CD4-positive, alpha-beta memory T cell (primary cell): Measurements from ENCODE around the gene ZNF407. TPM values are rescaled to one million over a fixed set of nuclear protein-coding genes. Genes with fewer than 3 reads are reported as not detected.

Experiments used
- CTCF ChIA-PET: fragments of 350-600 bp; sonication (Branson Sonifier 250); formaldehyde crosslinking; loops from one replicate; lab custom pipeline; 2021; ENCODE audit warnings: inconsistent platforms; ENCODE audit not compliant: partially characterized antibody; lab: Charles Lee
- POLR2A ChIA-PET: fragments of 350-600 bp; sonication (Branson Sonifier 250); formaldehyde crosslinking; loops from one replicate; lab custom pipeline; 2021; ENCODE audit not compliant: partially characterized antibody; lab: Charles Lee
- DNase-seq, 5 donors: peaks; one replicate each; pipeline versions ENCODE4 v3.0.0 to v3.0.0-alpha.2; 2020 to 2022; ENCODE audit warnings: mixed read lengths in 1 of 5
- H3K27ac ChIP-seq: one replicate; pipeline ENCODE4 v1.7.0; 2013; ENCODE audit warnings: low read depth, low read length
- H3K27me3 ChIP-seq: 2 replicates; pipeline ENCODE4 v1.7.0; 2013; ENCODE audit warnings: mild to moderate bottlenecking, low read length, moderate library complexity; ENCODE audit not compliant: insufficient read depth
- H3K36me3 ChIP-seq: 2 replicates; pipeline ENCODE4 v1.7.0; 2013; ENCODE audit warnings: mild to moderate bottlenecking, low read length, moderate library complexity; ENCODE audit not compliant: insufficient read depth
- H3K4me1 ChIP-seq: 2 replicates; pipeline ENCODE4 v1.7.0; 2013; ENCODE audit warnings: mild to moderate bottlenecking, low read length, moderate library complexity; ENCODE audit not compliant: insufficient read depth
- H3K4me3 ChIP-seq, 2 donors: one replicate each; pipeline ENCODE4 v1.7.0; 2013; ENCODE audit warnings: low read length in 2 of 2, mild to moderate bottlenecking in 1 of 2
- H3K9me3 ChIP-seq, 2 donors: one replicate each; pipeline ENCODE4 v1.7.0; 2013; ENCODE audit warnings: low read length in 2 of 2, control low read depth in 1 of 2; ENCODE audit not compliant: control insufficient read depth in 1 of 2
- H3K27ac Mint-ChIP-seq, 7 donors: one replicate each; pipeline ENCODE4 v1.8.0; 2020 to 2021; ENCODE audit warnings: mixed read lengths in 7 of 7, mild to moderate bottlenecking in 6 of 7, inconsistent platforms in 3 of 7, moderate library complexity in 3 of 7
- H3K27me3 Mint-ChIP-seq, 2 donors: one replicate each; pipeline ENCODE4 v1.8.0; 2020 to 2021; ENCODE audit warnings: mixed read lengths in 2 of 2
- H3K36me3 Mint-ChIP-seq, 2 donors: one replicate each; pipeline ENCODE4 v1.8.0; 2020 to 2021; ENCODE audit warnings: mixed read lengths in 2 of 2, inconsistent platforms in 1 of 2, mild to moderate bottlenecking in 1 of 2
- H3K4me1 Mint-ChIP-seq, 4 donors: one replicate each; pipeline ENCODE4 v1.8.0; 2020 to 2021; ENCODE audit warnings: mixed read lengths in 4 of 4, mild to moderate bottlenecking in 1 of 4
- H3K4me3 Mint-ChIP-seq, 8 donors: one replicate each; pipeline ENCODE4 v1.8.0; 2020 to 2021; ENCODE audit warnings: mixed read lengths in 8 of 8, mild to moderate bottlenecking in 7 of 8, moderate library complexity in 6 of 8, inconsistent platforms in 3 of 8
- H3K9me3 Mint-ChIP-seq, 8 donors: one replicate each; pipeline ENCODE4 v1.8.0; 2020 to 2021; ENCODE audit warnings: mixed read lengths in 8 of 8, mild to moderate bottlenecking in 5 of 8, inconsistent platforms in 3 of 8, moderate library complexity in 1 of 8
- intact Hi-C: fragments of 100-400 bp; cut with micrococcal nuclease; formaldehyde crosslinking; loops from one replicate; pipeline ENCODE4 v1.15.1; 2023
- polyA plus RNA-seq, 2 donors: library from polyadenylated mRNA; unstranded; fragments of 300-500 nt; fragmentation: Illumina TruSeq; gene quantifications; one replicate each; pipeline ENCODE4 v1.2.3, GENCODE V29; 2021
- total RNA-seq, 2 experiments: library from RNA; stranded (reverse); gene quantifications; one replicate each; pipeline ENCODE4 v1.2.3, GENCODE V29; 2021

ZNF407 gene
- total and polyA plus RNA-seq, 4 experiments from 2014 or later, result 1.8 to 26.9 (median 15.3) TPM

DNA sequence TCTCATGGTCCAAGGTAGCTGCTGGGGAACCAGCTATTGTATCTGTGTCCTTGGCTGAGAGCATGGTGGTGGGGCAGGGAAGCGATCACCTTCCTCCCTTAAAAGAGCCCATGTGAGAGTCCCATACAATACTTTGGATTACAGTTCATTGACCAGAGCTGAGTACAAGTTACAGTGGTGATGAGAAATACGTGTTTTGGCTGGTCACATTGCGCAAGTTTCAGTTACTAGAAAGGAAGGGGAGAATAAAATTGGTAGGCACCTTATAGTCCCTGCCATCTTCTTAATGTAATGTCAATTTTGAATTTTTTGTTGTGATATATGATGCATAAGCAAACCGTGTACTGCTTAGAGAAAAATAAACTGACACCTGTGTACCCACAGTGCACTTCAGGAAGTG lies 67.7 kb downstream of the ZNF407 start:
- no peak for DNase-seq
- Mint-ChIP-seq H3K4me1 (peaks cover 0 to 6% (median 2%) of the 10 kb centered on the region in 4 donors), H3K27ac (no peak overlapping the region), H3K9me3 (peaks cover 0 to 2% (median 0%) of the 10 kb centered on the region in 8 donors), H3K27me3 (no peaks in the 10 kb centered on the region), H3K36me3 (peaks cover 31 to 37% of the 10 kb centered on the region in 2 donors), H3K4me3 (no peak overlapping the region)
- intact Hi-C loops, result no loop called here
- POLR2A ChIA-PET, result no interaction called here
- no peaks in the 10 kb centered on the region for H3K36me3 ChIP-seq
- no peak overlapping the region for H3K4me3 ChIP-seq
- no peak overlapping the region for H3K27ac ChIP-seq
- CTCF ChIA-PET, result interaction anchor here (0.8 kb wide), 1 partner anchor 12 kb away, joined by 4 read pairs; no protein-coding TSS in a partner anchor
- H3K4me1 ChIP-seq, result no peaks in the 10 kb centered on the region
- no peaks in the 10 kb centered on the region for H3K27me3 ChIP-seq
- H3K9me3 ChIP-seq, result no peaks in the 10 kb centered on the region

DNA sequence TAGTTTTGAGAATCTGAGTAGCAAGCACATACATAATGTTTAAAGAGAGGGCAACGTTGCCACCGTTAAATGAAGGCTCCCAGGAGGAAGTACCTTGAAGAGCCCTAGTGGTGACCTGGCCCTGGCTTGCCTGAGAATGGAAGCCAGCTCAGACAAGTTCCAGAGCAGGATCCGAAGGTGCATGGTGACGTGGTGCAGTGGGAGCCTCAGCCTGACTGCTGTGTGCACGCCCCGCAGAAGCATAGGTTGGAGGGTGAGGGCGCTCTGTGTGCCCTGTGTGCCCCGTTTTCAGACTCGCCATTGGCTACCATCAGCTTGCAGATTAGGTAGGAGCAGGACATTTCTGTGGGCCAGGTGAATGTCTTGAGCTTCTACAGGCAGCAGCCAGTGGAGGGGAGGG lies 68.2 kb downstream of the ZNF407 start:
- H3K4me3 Mint-ChIP-seq, result no peak overlapping the region
- peaks cover 0 to 6% (median 2%) of the 10 kb centered on the region in 4 donors for H3K4me1 Mint-ChIP-seq
- H3K27me3 Mint-ChIP-seq, result no peaks in the 10 kb centered on the region
- Histone ChIP-seq H3K27me3 (no peaks in the 10 kb centered on the region), H3K36me3 (no peaks in the 10 kb centered on the region), H3K27ac (no peak overlapping the region), H3K9me3 (no peaks in the 10 kb centered on the region), H3K4me1 (no peaks in the 10 kb centered on the region), H3K4me3 (no peak overlapping the region)
- H3K27ac Mint-ChIP-seq, result no peak overlapping the region
- intact Hi-C loops, result no loop called here
- no peak for DNase-seq
- ChIA-PET POLR2A (no interaction called here), CTCF (interaction anchor here (0.8 kb wide), 1 partner anchor 13 kb away, joined by 4 read pairs; no protein-coding TSS in a partner anchor)
- H3K36me3 Mint-ChIP-seq, result peaks cover 33 to 40% of the 10 kb centered on the region in 2 donors
- peaks cover 0 to 2% (median 0%) of the 10 kb centered on the region in 8 donors for H3K9me3 Mint-ChIP-seq

- H3K4me3 ChIP-seq, result no peak overlapping the region
- H3K36me3 Mint-ChIP-seq, result peaks cover 54 to 62% of the 10 kb centered on the region in 2 donors
- no peak overlapping the region for H3K27ac ChIP-seq
- no peaks in the 10 kb centered on the region for H3K9me3 Mint-ChIP-seq
- no peaks in the 10 kb centered on the region for H3K27me3 Mint-ChIP-seq
- H3K36me3 ChIP-seq, result no peaks in the 10 kb centered on the region
- POLR2A ChIA-PET, result no interaction called here
- no peaks in the 10 kb centered on the region for H3K9me3 ChIP-seq
- H3K4me1 Mint-ChIP-seq, result peaks cover 0 to 7% (median 2%) of the 10 kb centered on the region in 4 donors
- intact Hi-C loops, result no loop called here
- H3K27me3 ChIP-seq, result no peaks in the 10 kb centered on the region
- CTCF ChIA-PET, result no interaction called here
- H3K4me3 Mint-ChIP-seq, result no peak overlapping the region
- peak overlapping the region in 1 of 7 donors; percentile 47 for H3K27ac Mint-ChIP-seq
- no peak for DNase-seq
- H3K4me1 ChIP-seq, result no peaks in the 10 kb centered on the region
Measured at GRCh38 chr18:74669136-74669798, 71.6 kb downstream of the ZNF407 start.

DNA sequence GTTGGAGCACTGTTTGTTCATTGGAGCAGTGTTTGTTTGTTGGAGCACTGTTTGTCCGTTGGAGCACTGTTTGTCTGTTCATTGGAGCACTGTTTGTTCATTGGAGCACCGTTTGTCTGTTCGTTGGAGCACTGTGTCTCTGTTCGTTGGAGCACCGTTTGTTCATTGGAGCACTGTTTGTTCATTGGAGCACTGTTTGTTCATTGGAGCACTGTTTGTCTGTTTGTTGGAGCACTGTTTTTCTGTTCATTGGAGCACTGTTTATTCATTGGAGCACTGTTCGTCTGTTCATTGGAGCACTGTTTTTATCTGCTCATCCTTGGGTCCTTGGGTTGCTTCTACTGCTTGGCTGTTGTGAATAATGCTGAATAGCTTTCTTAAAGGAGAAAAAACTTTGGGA lies 74.7 kb downstream of the ZNF407 start:
- no peak overlapping the region for H3K4me3 Mint-ChIP-seq
- Histone ChIP-seq H3K36me3 (no peaks in the 10 kb centered on the region), H3K4me3 (no peak overlapping the region), H3K4me1 (no peaks in the 10 kb centered on the region), H3K9me3 (no peaks in the 10 kb centered on the region), H3K27ac (no peak overlapping the region), H3K27me3 (no peaks in the 10 kb centered on the region)
- peaks cover 0 to 5% (median 0%) of the 10 kb centered on the region in 4 donors for H3K4me1 Mint-ChIP-seq
- no peak for DNase-seq
- no peaks in the 10 kb centered on the region for H3K27me3 Mint-ChIP-seq
- peak overlapping the region in 1 of 7 donors; percentile 38 for H3K27ac Mint-ChIP-seq
- CTCF ChIA-PET, result no interaction called here
- POLR2A ChIA-PET, result no interaction called here
- H3K36me3 Mint-ChIP-seq, result peaks cover 62 to 75% of the 10 kb centered on the region in 2 donors
- intact Hi-C loops, result no loop called here
- peaks cover 0 to 8% (median under 1%) of the 10 kb centered on the region in 8 donors for H3K9me3 Mint-ChIP-seq

DNA sequence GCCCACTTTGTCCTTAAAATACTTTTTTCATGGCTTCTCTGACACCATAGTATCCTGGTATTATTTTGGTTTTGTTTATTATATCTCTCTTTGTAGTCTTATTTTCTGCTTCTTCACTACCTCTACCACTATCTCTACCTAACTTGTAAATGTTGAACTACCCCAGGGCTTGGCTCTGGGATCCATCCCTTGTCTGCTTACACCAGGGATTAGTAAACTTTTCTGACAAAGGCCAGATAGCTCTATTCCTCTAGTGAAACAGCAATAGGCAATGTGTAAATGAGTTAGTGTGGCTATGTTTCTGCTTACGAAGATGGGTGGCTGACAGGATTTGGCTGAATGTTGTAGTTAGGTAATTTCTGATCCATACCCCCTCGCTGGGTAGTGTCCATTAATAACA lies 76.8 kb downstream of the ZNF407 start:
- Histone ChIP-seq H3K4me3 (no peak overlapping the region), H3K27me3 (no peaks in the 10 kb centered on the region), H3K4me1 (no peaks in the 10 kb centered on the region), H3K27ac (no peak overlapping the region), H3K36me3 (no peaks in the 10 kb centered on the region), H3K9me3 (no peaks in the 10 kb centered on the region)
- peaks cover 0 to 13% (median 8%) of the 10 kb centered on the region in 8 donors for H3K9me3 Mint-ChIP-seq
- DNase-seq, result no peak
- intact Hi-C loops, result no loop called here
- no peaks in the 10 kb centered on the region for H3K27me3 Mint-ChIP-seq
- POLR2A ChIA-PET, result no interaction called here
- CTCF ChIA-PET, result no interaction called here
- no peak overlapping the region for H3K4me3 Mint-ChIP-seq
- no peak overlapping the region for H3K27ac Mint-ChIP-seq
- peaks cover 0 to 10% (median 5%) of the 10 kb centered on the region in 4 donors for H3K4me1 Mint-ChIP-seq
- H3K36me3 Mint-ChIP-seq, result peaks cover 65 to 83% of the 10 kb centered on the region in 2 donors

GRCh38 chr18:74679006-74679678 lies 81.5 kb downstream of the ZNF407 start:
- Histone ChIP-seq H3K27me3 (no peaks in the 10 kb centered on the region), H3K27ac (no peak overlapping the region), H3K9me3 (no peaks in the 10 kb centered on the region), H3K4me1 (no peaks in the 10 kb centered on the region), H3K36me3 (no peaks in the 10 kb centered on the region), H3K4me3 (no peak overlapping the region)
- Mint-ChIP-seq H3K27ac (no peak overlapping the region), H3K9me3 (peaks cover 0 to 13% (median 9%) of the 10 kb centered on the region in 8 donors), H3K4me1 (peaks cover 7 to 28% (median 20%) of the 10 kb centered on the region in 4 donors), H3K36me3 (peaks cover 45 to 53% of the 10 kb centered on the region in 2 donors), H3K27me3 (no peaks in the 10 kb centered on the region), H3K4me3 (no peak overlapping the region)
- ChIA-PET POLR2A (no interaction called here), CTCF (no interaction called here)
- DNase-seq, result no peak
- intact Hi-C loops, result no loop called here

DNA sequence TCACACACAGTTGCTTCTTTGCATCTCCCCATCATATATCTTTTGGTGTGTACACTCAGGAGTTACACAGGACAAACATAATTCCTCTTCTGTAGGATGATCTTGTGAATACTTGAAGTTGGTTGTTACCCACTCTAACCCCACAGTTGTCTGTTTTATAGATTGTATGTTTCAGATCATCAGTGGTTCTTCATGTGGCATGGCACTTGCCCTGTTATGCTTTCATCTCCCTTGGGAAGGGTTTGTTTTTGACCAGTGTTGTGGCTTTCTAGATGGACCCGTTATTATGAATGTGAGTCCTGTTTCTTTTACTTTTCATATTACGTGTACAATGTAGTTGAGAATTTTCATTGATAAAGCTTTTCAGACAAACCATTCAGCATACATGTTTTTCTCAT lies 82.0 kb downstream of the ZNF407 start:
- Mint-ChIP-seq H3K9me3 (peaks cover 0 to 13% (median 9%) of the 10 kb centered on the region in 8 donors), H3K4me3 (no peak overlapping the region), H3K27ac (no peak overlapping the region), H3K27me3 (no peaks in the 10 kb centered on the region), H3K4me1 (peaks cover 7 to 28% (median 20%) of the 10 kb centered on the region in 4 donors), H3K36me3 (peaks cover 41 to 47% of the 10 kb centered on the region in 2 donors)
- DNase-seq, result no peak
- H3K9me3 ChIP-seq, result no peaks in the 10 kb centered on the region
- POLR2A ChIA-PET, result no interaction called here
- no peak overlapping the region for H3K4me3 ChIP-seq
- H3K4me1 ChIP-seq, result no peaks in the 10 kb centered on the region
- H3K27me3 ChIP-seq, result no peaks in the 10 kb centered on the region
- H3K36me3 ChIP-seq, result no peaks in the 10 kb centered on the region
- CTCF ChIA-PET, result no interaction called here
- intact Hi-C loops, result no loop called here
- no peak overlapping the region for H3K27ac ChIP-seq
